Ovary (tissue), 9 donors: ENCODE data around the gene HNRNPF. TPM values are rescaled to one million over a fixed set of nuclear protein-coding genes. Genes with fewer than 3 reads are reported as not detected.
"Not testable (repeated sequence)": the region's sequence is repeated elsewhere in the genome, so short reads cannot be mapped to it uniquely, and the experiment has no call there.

Experiments used
- DNase-seq, 5 donors: peaks; one replicate each; pipeline ENCODE4 v3.0.0-alpha.2; 2019 to 2020
- H3K27ac ChIP-seq, 2 donors: fragments of 200-600 bp; one replicate each; pipeline versions ENCODE4 v1.5.1 to v1.8.0; 2019 to 2022
- H3K27me3 ChIP-seq: fragments of 200-600 bp; one replicate; pipeline ENCODE4 v1.8.0; 2022
- H3K36me3 ChIP-seq: fragments of 200-600 bp; sonication (generic); one replicate; pipeline ENCODE4 v1.5.1; 2019
- H3K4me1 ChIP-seq: one replicate; pipeline ENCODE4 v1.8.1; 2013; ENCODE audit warnings: mild to moderate bottlenecking, moderate library complexity; ENCODE audit not compliant: insufficient read depth
- H3K4me3 ChIP-seq: fragments of 200-600 bp; sonication (generic); one replicate; pipeline ENCODE4 v1.5.1; 2017
- H3K9me3 ChIP-seq, 2 donors: fragments of 200-600 bp in 1 of 2; sonication (generic) in 1 of 2; one replicate each; pipeline versions ENCODE4 v1.5.1 to v1.8.1; 2013 to 2019; ENCODE audit warnings: mild to moderate bottlenecking in 1 of 2, moderate library complexity in 1 of 2
- EP300 ChIP-seq: sonication (generic); formaldehyde crosslinking; IDR thresholded peaks from one replicate; pipeline ENCODE4 v1.6.1; 2017; ENCODE audit warnings: antibody characterized with exemption
- POLR2A ChIP-seq: fragments of 450-650 bp; IDR thresholded peaks from one replicate; pipeline ENCODE4 v1.6.1; 2017; ENCODE audit warnings: antibody characterized with exemption, mild to moderate bottlenecking, moderate library complexity
- WGBS, 3 donors: extraction: QIAGEN DNeasy Blood & Tissue Kit in 1 of 3; methylation state at CpG; one replicate each; pipeline versions ENCODE4 v1.1.5 to v1.1.7; 2013 to 2017; 5-methylcytosine and 5-hydroxymethylcytosine counted together
- intact Hi-C, 4 donors: fragments of 100-400 bp; cut with DNase I; formaldehyde crosslinking; loops; one replicate each; pipeline versions ENCODE4 v1.11.0 to v1.15.1; 2022 to 2023
- polyA plus RNA-seq, 2 donors: library from polyadenylated mRNA; stranded (reverse); fragments of 200-250 nt in 1 of 2; fragments of 350-450 nt in 1 of 2; fragmentation: Illumina TruSeq in 1 of 2; extraction: RNeasy Lipid Tissue Mini Kit (QIAGEN cat#74804) in 1 of 2; gene quantifications; one replicate each; pipeline ENCODE4 v1.2.3, GENCODE V29; 2013 to 2014
- total RNA-seq, 7 donors: library from RNA; depleted of rRNA in 2 of 7; stranded (reverse); fragments of >200 nt in 2 of 7; fragmentation: NEBNext Ultra II Directional in 3 of 7; extraction: Animal tissue kit (Norgen Biotek cat#: 25700) in 3 of 7; gene quantifications; one replicate each; pipeline versions ENCODE4 v1.1.0 to v1.2.4, GENCODE V29; 2016 to 2023
- TF ChIP-seq, protein P1 (sequence below), 3 donors: fragments of 450-650 bp in 2 of 3; fragments of 200-600 bp in 1 of 3; IDR thresholded peaks; one replicate each; pipeline versions ENCODE4 v1.5.1 to v1.8.0; 2016 to 2022; ENCODE audit warnings: antibody characterized with exemption in 3 of 3, mild to moderate bottlenecking in 1 of 3
- donor health status: DM: no; HTN: no; CAD: no; lungs with moderate emphysema.
- donor health status: DM: no; HTN: no; CAD: no.
- donor health status: Bipolar disorder and iron deficiency.
- donor health status: DM: yes; HTN: yes; CAD: no.
- donor health status: DM: no; HTN: no; CAD: no.
- donor health status: DM: yes; HTN: yes; CAD: no.

Gene HNRNPF
- total and polyA plus RNA-seq, 9 donors = 95.1 to 220 (median 166) TPM

DNA sequence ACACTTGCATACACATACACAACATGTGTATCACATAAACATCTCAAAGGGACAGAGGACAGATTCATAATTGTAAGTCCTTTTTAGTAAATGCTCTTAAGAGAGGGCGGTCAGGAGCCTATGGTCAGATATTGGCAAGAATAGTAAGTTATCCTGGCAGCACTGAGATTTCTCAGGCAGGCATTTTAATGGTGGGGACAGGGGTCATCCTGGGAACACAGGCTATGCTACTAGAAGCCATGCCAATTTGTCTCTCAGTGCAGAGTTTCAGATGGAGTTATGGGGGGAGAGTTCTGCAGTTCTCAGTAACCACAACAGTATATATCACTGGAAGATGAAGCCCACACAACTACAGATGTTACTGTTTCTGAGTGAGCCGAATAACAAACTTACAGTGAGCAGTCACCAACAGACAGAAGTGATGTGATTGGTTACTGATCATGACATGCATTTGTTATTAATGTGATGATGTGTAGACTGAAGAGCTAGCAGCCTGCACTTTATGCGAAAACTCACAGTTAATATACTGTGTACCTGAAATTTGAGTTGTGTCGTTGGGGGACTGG is 44.4 kb upstream of the HNRNPF start:
- 56 to 66% (median 62%) methylated on average over 4 of the region's 4 CpGs for WGBS, 3 donors
- intact Hi-C loops = no loop called here
- no peak for TF ChIP-seq EP300
- TF ChIP-seq POLR2A = no peak
- TF ChIP-seq, protein P1, sequence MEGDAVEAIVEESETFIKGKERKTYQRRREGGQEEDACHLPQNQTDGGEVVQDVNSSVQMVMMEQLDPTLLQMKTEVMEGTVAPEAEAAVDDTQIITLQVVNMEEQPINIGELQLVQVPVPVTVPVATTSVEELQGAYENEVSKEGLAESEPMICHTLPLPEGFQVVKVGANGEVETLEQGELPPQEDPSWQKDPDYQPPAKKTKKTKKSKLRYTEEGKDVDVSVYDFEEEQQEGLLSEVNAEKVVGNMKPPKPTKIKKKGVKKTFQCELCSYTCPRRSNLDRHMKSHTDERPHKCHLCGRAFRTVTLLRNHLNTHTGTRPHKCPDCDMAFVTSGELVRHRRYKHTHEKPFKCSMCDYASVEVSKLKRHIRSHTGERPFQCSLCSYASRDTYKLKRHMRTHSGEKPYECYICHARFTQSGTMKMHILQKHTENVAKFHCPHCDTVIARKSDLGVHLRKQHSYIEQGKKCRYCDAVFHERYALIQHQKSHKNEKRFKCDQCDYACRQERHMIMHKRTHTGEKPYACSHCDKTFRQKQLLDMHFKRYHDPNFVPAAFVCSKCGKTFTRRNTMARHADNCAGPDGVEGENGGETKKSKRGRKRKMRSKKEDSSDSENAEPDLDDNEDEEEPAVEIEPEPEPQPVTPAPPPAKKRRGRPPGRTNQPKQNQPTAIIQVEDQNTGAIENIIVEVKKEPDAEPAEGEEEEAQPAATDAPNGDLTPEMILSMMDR (IDR thresholded peaks at IDR 0.05) = no peak
- H3K4me1 ChIP-seq = peaks cover 2% of the 10 kb centered on the region
- H3K9me3 ChIP-seq = no peaks in the 10 kb centered on the region
- no peaks in the 10 kb centered on the region for H3K36me3 ChIP-seq
- DNase-seq = no peak
- no peaks in the 10 kb centered on the region for H3K27me3 ChIP-seq
- no peak overlapping the region for H3K4me3 ChIP-seq
- H3K27ac ChIP-seq = no peak overlapping the region

DNA sequence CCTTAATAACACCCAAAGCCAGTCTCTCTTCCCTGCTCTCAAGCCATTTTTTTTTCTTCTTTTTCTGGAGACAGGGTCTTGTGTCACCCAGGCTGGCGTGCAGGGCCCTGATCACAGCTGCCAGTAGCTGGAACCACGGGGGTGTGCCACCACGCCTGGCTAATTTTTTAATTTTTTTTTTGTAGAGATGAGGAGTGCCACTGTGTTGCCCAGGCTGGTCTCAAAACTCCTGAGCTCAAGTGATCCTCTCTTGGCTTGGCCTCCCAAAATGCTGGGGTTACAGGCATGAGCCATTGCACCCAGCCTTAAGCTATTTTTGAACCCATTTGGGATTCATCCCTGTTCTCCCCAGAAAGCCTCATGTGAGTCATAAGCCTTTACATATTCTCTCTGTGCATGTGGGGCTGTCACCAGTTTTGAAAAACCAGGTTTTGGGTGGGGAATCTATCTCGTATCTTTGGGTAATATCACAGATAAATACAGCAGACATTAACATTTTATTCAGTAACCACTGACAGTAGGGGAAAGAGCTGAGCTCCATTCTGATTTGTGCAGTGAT is 43.4 kb upstream of the HNRNPF start:
- Histone ChIP-seq H3K36me3 (no peaks in the 10 kb centered on the region), H3K27me3 (no peaks in the 10 kb centered on the region), H3K4me3 (no peak overlapping the region), H3K4me1 (peaks cover 2% of the 10 kb centered on the region), H3K9me3 (no peaks in the 10 kb centered on the region), H3K27ac (no peak overlapping the region)
- no peak for DNase-seq
- intact Hi-C loops = no loop called here
- TF ChIP-seq, protein P1 (IDR thresholded peaks at IDR 0.05) = no peak
- TF ChIP-seq EP300 (no peak), POLR2A (no peak)
- 87 to 88% (median 87%) methylated on average over 4 of the region's 4 CpGs for WGBS, 3 donors

DNA sequence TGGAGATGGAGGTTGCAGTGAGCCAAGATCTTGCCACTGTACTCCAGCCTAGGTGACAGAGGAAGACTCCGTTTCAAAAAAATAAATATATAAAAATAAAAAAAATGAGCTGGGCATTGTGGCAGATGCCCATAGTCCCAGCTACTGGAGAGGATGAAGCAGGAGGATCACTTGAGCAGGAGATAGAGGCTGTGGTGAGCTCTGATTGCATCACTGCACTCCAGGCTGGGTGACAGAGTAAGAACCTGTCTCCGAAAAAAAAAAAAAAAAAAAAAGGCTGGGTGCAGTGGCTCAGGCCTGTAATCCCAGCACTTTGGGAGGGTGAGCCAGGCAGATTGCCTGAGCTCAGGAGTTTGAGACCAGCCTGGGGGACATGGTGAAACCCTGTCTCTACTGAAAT is 39.8 kb upstream of the HNRNPF start:
- intact Hi-C loops = no loop called here
- Histone ChIP-seq H3K27ac (no peak overlapping the region), H3K36me3 (no peaks in the 10 kb centered on the region), H3K27me3 (no peaks in the 10 kb centered on the region), H3K9me3 (no peaks in the 10 kb centered on the region), H3K4me3 (no peak overlapping the region), H3K4me1 (no peaks in the 10 kb centered on the region)
- TF ChIP-seq EP300 (no peak), POLR2A (no peak)
- TF ChIP-seq, protein P1 (IDR thresholded peaks at IDR 0.05) = no peak
- WGBS, 3 donors = 86 to 99% (median 92%) methylated on average over 2 of the region's 2 CpGs
- no peak for DNase-seq

DNA sequence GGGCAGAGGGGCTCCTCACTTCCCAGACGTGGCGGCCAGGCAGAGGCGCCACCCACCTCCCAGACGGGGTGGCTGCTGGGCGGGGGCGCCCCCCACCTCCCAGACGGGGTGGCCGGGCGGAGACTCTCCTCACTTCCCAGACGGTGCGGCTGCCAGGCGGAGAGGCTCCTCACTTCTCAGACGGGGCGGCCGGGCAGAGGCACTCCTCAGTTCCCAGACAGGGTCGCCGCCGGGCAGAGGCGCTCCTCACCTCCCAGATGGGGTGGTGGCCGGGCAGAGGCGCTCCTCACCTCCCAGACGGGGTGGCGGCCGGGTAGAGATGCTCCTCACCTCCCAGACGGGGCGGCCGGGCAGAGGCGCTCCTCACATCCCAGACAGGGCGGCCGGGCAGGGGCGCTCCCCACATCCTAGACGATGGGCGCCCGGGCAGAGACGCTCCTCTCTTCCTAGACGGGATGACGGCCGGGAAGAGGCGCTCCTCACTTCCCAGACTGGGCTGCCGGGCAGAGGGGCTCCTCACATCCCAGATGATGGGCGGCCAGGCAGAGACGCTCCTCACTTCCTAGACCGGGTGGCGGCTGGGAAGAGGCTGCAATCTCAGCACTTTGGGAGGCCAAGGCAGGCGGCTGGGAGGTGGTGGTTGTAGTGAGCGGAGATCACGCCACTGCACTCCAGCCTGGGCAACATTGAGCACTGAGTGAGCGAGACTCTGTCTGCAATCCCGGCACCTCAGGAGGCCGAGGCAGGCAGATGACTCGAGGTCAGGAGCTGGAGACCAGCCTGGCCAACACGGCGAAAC is 37.4 kb upstream of the HNRNPF start:
- 95% methylated on average over 38 to 53 of the region's 53 CpGs for whole genome bisulfite sequencing, 3 donors
- intact Hi-C loops = not testable (repeated sequence)

More for the DNA sequence above, 37.4 kb upstream of the HNRNPF start:
- not testable (repeated sequence) for H3K36me3 ChIP-seq, DNase-seq, H3K9me3 ChIP-seq, H3K27me3 ChIP-seq, H3K4me3 ChIP-seq, H3K4me1 ChIP-seq, H3K27ac ChIP-seq
